ENCODE measurements around the gene TBC1D9.

The TBC1D9 gene

DNA sequence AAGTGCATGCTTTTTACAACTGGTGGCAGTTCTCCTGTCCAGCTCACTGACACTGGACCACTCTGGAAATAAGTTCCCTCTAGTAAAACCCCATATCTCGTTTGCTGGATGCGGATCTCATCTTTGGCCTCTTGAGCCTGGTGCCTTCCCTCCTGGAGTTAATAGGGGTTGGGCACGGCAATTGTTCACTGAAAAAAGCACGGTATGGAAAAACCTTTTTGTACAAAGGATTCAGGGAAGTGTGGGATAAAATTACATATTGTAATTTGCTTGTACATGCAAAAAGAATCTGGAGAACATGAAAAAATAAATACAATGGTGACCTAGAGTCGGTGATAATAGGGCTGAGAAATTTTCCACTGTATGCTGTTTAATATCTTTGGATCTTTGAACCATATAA, 30.6 kb downstream of the TBC1D9 start:
- DNase-seq (ENCODE audit: low read depth, low spot score), result no peak

DNA sequence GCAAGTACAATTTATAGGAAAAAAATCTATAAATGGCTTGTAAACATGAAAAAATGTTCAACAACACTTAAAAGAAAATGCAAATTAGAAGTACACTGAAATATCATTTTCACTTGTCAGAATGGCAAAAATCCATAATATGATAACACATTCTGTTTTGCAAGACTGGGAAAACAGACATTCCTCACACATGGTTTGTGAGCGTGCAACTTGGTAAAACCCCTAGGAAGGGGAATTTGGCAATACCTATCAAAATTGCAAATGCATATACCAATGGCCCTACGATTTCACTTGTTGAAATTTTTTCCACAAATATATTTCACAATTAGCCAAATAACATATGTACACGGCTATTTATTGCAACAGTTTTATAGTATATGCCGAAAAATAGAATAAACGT, 31.4 kb downstream of the TBC1D9 start:
- DNase-seq (ENCODE audit: low read depth, low spot score), result no peak

DNA sequence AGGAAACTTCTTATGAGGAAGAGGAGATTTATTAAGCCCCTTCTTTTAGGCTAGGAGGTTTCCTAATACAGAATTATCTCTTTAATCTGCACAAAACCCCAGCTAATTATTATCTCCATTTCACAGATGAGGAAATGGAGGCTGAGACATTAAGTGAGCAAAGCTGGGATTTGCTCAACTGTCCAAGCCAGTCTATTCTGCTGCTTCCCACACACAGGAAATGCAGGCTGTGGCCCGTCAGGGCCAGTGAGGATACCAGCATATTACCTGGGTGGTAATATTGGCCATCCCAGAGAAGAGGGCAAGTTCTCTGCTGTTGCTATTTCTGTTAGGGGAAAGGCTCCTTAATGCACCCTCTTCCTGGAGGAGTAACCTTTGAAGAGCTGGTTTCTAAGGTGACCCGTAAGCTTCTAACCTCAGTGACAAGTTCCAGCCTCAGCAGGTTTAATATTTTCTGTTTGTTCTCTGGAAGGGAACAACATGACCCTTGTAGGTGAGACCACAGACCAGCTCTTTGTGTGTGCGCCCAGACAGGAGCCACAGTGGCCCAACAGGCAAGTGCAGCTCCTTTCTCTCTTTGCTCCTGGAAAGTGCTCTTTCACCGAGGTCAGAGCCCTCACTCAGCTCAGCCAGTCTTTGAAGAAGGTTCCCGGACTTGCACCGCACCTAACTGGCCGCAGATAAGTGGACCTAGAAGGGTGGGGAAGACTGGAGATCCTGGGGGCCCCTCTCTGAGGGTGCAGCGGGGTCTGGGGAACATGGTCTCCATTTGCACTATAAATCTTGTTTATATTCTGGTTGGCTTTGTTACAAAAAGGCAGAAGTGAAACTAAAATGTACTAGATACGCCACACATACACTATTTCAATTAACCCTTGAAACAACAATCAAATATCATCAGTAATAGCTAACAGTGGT, 35.5 kb downstream of the TBC1D9 start:
- no peak for DNase-seq (ENCODE audit: low read depth, low spot score)

DNA sequence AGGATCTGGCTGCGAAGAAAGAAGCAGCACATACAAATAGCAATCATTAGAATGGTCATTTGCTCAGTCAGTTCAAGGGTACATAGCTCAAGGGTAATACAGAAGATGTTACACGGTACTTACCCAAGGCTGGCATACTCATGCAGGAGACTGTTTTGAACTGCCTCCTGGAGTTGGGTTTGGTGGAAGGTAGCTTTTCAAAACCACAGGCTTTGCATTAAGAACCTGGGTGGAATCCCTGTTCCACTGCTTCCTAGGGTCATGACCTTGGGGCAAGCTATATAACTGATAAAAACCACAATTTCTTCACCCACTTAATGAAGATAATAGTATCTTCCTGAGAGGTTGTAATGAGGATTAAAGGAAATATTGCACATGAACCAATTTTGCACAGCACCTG, 36.5 kb downstream of the TBC1D9 start:
- no peak for DNase-seq (ENCODE audit: low read depth, low spot score)

DNA sequence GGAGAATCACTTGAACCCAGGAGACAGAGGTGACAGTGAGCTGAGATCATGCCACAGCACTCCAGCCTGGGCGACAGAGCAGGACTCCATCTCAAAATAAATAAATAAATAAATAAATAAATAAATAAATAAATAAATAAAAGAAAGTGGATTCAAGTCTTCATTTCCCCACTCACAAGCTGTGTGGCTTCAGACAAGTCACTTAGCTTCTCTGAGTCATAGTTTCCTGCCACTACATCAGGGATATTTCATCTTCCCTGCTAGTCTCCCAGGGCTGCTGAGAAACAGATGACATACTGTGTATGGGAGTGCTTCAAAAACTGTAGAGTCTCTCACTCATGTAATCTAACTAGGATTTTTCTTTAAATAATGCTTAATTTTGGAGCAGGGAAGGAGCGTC, 37.2 kb downstream of the TBC1D9 start:
- no peak for DNase-seq (ENCODE audit: low read depth, low spot score)

DNA sequence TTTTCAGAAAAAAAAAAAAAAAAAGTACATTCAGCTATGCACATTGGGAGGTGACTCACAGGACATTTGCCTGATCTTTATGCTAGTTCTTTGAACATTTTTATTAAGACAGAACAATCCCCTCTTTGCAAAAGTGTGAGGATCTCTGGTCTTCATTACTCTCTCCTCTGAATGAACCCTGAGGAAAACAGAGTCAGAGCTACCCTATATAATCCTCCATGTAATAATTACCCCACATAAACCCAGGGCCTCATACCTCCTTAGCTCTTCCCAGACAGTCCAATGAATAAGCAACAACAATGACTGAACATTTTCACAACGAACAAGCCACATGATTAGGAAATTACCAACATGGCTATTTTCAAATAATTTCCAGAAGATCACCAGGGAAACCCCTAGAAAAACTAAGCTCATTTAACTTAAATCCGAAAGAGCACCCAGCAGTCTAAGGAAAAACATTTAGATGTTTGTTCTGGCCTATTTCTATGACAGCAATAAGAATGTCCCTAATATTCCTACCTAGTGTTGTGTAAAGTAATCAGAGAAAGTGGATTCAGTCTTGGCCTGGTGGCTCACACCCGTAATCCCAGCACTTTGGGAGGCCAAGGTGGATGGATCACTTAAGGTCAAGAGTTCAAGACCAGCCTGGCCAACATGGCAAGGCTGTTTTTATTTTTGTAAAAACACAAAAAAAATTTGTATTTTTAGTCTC, 37.8 kb downstream of the TBC1D9 start:
- no peak for DNase-seq (ENCODE audit: low read depth, low spot score)

DNA sequence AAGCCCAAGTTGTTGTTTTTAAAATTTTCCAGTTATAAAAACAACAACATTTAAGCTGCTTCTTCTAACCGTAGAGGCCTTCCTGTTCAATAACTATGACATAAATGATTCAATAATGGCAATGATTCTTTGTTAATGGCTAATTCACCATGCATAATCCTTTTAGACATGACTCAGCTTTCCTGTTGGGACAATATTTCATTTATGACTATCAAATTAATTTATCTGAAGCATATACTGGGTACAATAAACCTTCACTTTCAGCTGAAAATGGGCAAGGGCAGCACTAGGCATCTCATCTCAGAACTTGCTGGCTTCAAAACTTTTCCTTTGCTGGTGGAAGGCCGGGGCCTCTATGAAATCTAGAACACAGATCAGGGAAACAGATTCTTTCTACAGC, 38.9 kb downstream of the TBC1D9 start:
- no peak for DNase-seq (ENCODE audit: low read depth, low spot score)

DNA sequence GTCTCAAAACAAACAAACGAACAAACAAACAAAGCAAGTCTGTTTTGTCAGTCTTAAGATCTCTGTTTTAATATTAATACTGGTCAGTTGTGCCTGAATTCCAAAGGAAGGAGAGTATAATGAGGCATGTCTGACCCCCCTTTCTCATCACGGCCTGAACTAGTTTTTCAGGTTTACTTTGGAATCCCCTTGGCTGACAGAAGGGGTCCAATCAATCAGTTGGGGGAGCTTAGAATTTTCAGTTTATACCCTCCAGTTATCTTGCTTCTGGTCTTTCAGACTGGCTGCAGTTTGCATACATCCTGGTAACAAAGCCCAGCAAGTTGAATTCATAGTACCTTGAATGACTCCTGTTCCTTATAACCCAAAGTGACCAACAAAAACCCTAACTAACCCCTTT, 41.1 kb downstream of the TBC1D9 start:
- no peak for DNase-seq (ENCODE audit: low read depth, low spot score)

DNA sequence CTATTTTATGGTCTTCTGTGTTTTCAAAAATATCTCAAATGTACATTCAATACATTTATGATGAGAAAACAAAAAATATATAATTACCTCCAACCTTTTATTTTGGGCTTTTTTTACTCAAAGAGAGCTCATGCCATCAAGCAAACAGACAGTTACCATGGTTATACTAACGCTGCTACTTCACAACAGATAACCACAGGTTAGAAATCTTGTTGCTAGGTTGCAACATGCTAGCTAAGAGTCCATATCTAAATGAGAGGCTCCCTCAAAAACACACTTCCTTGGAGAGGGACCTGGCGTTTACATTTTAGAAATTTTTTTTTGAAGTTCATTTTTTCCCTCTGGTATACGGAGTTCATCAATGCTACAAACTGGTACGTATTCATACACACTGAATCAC, 44.3 kb downstream of the TBC1D9 start:
- no peak for DNase-seq (ENCODE audit: low read depth, low spot score)

DNA sequence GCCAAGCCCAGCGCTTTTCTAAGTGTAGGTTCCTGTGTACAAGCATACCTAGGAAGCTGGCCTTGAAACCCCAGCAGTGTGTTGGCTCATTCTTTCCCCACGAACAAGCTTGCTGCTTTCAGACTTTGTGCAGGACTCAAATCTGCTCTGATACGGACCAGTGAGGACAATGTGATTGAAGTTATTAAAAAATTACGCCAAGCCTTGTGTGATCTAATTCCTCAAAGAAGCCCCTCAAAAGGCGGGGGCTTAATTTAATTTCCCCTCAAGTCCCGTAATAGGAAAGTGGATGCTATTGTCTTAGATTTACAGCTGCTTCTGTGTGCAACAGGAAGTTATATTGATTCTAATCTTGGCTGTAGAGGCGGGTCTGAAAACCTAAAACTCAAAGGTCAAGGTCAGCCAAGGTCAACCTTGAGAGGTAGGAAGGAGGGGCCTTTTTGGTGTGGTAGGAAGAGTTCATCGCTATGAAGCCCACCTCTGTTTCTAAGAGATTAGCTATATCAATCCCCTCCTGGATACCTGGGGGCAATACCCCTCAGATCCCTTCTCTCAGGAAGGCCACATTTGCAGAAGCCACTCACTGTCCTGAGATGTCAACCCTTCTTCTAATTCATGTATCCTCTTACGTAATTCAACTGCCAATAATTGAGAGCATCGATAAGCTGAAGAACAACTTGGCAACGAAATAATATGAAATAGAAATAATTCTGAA, 45.1 kb downstream of the TBC1D9 start:
- DNase-seq (ENCODE audit: low read depth, low spot score), result no peak

DNA sequence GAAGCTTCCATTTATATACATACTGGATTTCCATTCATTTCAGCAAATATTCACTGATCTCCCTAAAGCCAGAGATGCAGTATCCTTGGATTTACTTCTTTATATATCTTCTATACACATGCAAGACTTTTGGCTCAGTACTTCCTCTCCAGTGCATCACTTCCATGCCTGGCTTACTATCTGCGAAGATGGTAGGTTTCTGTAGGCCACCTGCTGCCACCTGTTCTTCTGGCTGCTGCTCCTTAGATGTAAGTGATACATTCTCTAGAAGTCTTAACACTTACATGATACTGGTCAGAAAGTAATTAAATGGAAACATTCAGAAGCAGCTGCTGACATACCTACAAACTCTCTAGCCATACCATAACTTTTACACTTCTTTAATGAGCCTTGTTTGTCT, 48.9 kb downstream of the TBC1D9 start:
- DNase-seq (ENCODE audit: low read depth, low spot score), result no peak

DNA sequence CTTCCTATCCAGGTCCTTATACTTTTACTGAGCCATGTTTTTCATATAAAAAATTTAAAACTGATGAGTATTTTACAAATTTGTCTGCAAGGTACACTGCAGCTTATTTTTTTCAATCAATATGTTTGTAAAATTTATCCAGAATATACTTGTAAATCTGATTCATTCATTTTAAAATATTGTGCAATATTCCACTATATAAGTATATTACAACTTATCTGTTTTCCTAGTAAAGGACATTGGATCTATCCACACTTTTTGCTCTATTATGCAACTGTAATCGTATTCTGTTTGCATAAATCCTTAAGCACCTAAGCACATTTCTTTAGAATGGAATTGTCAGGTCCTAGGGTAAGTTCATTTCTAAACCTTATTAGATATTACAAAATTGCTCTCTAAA, 49.5 kb downstream of the TBC1D9 start:
- no peak for DNase-seq (ENCODE audit: low read depth, low spot score)

DNA sequence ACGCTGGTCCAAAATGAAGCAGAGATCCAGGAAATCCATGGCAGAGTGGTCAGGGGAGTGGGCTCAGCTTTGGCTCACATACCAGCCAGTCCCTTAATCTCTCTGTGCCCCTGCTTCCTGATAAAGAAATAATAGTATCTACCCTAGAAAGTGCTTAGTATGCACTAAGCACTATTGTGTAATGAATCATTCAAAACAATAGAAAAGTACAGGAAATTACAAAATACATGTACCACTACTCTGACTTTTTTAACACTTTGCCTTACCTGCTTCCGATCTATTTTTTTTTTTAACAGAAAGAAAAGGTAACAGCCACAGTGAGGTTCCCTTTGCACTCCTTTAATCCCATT, 49.9 kb downstream of the TBC1D9 start:
- DNase-seq (ENCODE audit: low read depth, low spot score), result no peak

DNA sequence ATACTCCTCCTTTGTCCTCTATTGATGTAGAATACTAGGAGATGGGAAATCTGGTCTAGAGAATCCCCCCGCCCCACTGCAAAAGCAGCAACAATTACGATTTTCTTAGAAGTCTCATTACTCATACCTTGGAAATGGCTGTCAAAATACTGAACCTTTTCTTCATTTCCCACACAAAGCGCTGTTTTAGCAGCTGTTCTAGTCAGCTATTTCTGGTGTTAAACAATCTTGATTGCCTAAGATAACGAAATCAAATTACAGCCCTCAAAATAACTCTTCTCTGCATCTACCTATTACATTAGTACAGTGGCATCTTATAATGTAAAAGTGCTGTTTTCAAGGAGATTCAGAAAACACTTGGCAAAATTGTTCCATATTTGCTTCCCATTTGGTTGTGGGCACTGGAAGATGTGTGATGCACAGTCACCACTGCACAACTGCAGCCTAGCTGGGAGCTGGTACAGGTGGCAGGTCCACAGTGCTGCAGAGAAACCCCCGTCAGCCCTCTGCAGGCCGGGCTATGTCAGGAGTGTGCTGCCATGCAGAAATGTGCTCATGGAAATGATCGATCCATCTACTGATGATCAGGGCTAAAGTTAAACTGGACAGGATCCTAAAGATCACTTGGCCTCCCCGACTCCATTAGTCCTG, 50.4 kb downstream of the TBC1D9 start:
- DNase-seq (ENCODE audit: low read depth, low spot score), result no peak

DNA sequence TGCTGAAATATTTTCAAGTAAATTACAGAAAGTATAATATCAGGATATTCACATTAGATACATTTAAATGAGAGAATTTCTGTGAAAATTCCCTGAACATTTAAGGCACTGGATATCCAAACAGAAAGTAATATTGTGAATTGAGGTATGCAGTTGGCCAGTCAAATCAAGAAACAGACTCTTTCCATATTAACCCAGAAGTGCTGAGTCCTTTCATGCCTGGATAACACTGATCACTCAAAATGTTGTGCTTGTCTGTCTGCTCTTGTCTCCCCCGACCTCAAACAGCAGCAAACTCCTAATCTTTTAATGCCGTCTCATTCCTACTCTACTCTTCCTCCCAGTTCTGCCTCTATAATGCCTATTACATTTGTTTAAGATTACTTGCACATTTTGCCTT, 51.2 kb downstream of the TBC1D9 start:
- DNase-seq (ENCODE audit: low read depth, low spot score), result no peak

DNA sequence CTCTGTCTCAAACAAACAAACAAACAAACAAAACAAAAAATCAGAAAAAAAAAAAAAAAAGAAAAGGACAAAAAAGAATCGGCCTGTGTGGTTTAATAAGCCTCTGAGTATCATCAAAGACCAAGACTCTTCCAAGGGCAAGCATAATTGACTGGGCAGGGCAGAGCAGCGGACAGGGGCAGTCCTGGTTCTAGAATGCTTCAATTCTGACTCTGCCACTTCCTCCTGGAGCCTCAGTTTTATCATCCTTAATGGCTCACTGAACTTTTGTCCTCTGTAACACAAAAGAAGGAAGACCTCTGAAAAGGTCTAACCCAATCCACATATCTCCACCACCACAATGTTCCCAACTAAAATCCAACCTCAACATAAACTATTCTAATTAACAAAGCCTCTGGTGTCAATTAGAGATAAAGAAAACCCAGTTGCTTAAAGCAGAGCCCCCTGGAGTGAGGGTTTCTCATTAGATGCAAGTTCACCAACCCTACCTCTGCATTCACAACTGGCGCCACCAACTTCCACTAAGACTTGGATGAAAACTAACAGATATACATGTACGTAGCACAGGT, 51.7 kb downstream of the TBC1D9 start:
- DNase-seq (ENCODE audit: low read depth, low spot score), result no peak

DNA sequence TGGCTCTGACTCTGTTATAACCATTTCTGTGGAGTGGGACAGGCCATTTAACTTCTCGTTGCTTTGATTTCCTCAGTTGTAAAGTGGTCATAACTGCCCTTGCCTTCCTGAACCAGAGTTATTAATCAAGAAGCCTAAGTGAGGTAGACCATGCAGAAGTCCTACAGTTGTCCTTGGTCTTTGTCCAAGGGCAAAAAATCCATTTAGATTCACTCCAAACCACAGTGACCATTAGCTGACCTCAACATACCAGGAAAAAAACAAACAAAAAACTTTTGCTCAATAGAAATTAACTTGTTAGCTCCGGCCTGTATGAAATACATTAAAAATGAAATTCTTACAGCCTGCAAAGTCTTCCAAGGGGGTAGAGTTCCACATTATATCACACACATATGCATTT, 52.7 kb downstream of the TBC1D9 start:
- no peak for DNase-seq (ENCODE audit: low read depth, low spot score)

DNA sequence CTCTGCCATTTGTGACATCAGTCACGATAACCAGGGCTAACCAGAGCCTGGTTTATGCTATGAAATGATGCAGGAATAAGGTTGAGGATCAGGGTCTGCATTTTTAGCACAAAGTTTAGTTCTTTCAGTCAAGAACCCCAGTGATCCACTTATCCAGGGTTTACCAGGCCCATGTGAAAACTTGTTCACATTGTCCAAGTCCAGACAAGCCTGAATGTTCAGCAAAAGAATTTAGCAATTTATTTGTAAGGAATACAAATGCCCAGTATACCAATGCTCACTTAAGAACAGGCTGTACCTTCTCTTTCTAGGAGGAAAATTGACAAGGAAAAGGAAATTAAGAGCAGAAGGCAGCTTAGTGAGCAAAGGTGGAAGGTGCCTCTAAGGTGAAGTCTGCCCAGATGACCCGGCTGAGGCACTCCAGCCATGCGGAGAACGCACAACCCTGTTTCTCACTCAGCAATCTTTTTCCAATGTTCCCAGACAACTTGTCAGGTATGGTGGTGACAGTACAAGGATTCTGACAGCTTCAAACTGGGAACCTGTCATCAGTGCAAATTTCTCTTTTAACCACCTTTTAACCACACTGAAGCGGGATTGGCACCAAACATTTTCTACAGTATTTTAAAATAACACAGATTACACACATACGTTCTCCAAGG, 54.0 kb downstream of the TBC1D9 start:
- no peak for DNase-seq (ENCODE audit: low read depth, low spot score)

DNA sequence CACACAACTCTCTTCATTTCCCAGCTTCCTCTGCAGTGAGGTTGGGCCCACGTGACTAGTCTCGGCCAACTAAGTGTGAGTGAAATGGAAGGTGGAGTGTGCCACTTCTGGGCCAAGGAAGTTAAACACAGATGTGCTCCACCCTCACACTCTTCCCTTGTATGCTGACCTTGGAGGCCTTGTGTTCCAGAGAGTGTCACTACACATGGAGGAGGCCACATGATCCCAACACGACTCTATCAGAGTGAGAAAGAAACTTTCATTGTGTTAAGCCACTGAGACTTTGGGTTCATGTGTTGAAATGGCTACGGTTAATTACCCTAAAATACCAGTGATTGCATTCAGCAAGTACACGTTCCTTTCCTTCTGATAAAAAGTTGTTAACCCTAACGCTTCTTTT, 55.1 kb downstream of the TBC1D9 start:
- no peak for DNase-seq (ENCODE audit: low read depth, low spot score)

DNA sequence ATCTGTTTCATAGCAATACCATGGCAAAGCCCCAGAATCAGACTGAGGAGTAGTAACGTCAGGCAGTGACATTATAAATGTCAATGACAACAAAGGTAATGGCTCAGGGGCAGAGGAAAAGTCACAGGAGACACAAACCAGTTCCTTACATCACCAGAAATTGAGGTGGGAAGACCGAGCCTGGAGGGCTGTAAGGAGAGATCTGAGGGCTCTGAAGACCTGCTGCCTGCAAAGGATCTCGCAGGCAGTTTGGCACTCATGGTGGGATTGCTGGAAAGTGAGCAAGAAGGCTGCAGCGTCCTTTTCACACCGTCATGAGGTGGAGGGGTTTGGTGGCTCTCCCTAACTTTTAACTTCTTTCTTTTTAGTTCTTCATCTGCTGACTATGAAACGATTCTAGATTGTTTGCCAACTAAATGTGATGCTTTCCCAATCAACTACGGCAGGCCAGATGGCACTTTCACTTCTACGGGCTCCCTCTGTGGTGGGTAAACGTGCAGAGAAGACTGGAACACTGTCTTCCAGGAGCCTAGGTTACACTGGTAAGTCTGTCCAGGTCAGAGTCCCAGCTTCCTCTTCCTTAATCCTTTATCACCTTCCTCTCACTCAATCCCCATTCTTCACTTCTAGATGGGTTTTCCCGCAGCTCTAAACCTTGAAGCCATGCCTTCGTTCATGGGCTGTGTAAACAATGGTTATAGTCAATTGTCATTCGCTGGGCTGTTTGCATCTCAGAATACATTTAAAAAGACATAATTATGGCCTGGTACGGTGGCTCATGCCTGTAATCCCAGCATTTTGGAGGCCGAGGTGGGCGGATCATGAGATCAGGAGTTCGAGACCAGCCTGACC, 58.2 kb downstream of the TBC1D9 start:
- DNase-seq (ENCODE audit: low read depth, low spot score), result no peak
